NCI-H345 treated with DMSO at 0.1 percent for 48 hours (cell line): ENCODE measurements around the gene SIL1.
"Not testable (repeated sequence)": the region's sequence is repeated elsewhere in the genome, so short reads cannot be mapped to it uniquely, and the experiment has no call there.

ENCODE experiments used
- DNase-seq: peaks from one replicate; lab custom pipeline; 2025; ENCODE audit not compliant: unreplicated experiment; lab: John Stamatoyannopoulos, UW

SIL1 gene

DNA sequence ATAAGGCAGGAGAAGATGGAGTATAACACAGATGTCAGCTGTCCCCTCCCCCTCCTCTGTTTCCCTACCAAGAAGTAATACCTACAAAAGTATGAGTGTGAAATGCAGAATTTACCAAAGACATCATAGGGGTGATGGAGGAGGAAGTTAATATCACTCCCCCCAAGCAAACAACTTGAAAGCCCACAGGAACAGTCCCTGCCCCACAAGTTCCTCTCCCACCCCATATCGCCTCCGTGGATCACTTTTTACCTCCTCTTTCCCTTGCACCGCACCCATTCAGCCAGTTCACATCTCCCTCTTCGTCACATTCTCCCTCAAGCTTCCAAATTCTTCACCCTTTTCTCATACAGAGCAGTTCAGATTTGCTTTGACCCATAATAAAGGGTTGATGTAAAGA lies 7.0 kb upstream of the SIL1 start:
- DNase-seq, result no peak

DNA sequence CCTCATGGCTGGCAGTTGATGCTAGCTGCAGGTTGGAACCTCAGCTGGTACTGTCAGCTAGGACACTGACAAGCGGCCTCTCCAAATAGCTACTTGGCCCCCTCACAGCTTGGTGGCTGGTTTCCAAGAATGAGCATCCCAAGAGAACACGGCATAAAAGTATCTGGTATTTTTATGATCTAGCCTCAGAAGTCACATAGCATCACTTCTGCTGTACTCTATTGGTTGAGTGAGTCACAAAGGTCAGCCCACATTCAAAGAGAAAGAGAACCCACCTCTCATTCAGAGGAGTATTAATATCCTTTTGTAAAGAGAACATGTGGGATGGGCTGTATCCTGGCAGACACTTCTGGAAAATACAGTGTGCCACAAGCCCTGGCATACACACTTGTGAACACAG lies 6.0 kb upstream of the SIL1 start:
- no peak for DNase-seq

DNA sequence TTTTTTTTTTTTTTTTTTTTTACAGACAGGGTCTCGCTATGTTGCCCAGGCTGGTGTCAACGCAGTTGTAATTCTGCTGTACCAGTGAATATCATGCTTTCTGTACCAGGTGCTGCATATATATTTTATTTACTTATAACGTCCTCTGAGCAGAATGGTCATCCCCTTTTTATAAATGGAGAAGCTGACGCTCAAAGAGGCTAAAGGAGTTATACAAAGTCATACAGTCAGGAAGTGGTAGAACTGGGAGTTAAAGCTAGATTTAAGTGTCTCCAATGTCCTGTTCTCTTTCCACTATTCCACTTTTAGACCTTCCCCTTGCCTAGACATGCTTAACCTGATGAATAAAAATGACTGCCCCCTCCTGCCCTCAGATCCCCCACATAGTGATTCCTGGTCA lies 1.2 kb upstream of the SIL1 start:
- DNase-seq, result no peak

DNA sequence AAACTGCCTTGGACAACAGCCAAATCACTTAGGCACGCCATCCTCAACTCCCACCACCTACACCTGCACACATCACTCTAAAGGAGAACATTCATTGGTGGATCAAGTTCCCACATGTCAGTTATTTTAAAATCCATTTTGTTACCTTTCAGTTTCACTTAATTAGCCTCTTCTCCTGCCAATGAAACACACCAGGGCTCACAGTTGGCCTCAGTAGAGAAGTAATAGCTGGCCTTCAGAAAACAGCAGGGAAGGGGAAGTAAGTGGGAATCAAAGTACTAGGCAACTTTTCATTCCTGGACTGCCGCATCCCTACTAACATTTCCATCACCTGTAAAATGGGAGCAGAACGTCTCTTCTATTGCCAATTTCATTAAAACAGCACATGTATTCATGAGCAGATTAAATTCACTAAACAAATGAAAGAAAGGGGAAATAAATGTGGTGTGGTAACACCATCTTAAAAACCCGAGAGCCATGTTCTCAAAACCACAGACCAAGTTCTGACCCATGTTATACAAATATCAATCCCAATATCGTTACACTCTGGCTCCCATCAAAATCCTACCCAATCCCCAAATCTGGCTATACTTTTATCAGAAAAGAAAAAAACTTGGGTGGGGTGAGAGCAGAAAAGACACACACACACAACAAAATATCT lies 1.7 kb downstream of the SIL1 start:
- peak; percentile 15 for DNase-seq

DNA sequence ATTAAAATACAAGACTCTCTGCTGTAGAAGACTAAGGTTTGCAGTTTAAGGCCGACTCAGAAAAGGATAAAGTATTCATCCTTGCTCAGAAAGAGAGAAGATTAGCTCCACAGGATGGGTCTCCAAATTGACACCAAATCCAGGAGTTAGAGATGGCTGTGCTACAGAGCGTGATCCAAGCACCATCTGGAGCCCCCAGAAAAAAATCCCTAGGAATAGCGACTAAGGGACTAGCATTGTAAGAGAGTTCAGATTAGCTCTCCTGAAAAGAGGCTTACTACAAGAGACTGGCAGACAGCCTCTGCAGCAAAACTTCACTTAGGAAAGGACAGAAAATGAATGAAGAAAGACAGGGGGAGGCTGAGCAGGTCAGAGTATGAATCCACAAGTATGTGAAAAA lies 3.7 kb downstream of the SIL1 start:
- DNase-seq, result no peak

DNA sequence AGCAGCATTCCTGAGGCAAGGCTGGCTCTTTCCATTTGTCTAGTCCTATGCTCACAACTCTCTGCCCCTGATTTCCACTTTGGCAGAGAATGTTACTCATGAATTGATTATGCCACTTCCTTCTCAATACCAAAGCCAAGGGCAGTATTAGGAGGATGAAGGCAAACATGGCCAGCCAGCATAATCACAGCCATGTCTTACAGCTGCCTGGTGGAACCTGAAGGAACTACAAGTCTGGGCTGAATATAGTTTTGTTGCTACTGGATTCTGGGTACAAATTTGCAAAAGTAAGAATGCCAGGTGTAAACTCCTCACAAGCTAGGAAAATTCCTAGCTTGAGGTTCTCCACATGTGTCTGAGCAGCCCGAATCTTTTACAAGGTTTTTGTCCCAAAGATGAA lies 4.2 kb downstream of the SIL1 start:
- DNase-seq, result no peak

DNA sequence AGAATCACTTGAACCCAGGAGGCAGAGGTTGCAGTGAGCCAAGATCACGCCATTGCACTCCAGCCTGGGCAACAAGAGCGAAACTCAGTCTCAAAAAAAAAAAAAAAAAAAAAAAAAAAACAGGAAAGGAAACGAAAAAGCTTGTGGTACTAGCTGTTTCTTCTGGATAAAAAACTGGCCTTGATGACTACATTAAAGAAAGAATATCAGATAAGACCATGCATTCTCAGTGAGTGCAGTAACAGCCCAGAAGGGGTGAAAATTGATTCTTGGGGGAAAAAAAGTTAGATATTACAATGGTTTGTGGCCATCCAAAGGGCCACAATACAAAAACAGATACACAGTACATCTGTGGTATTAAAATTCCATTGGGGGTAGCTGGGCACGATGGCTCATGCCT lies 5.3 kb downstream of the SIL1 start:
- DNase-seq, result not testable (repeated sequence)

DNA sequence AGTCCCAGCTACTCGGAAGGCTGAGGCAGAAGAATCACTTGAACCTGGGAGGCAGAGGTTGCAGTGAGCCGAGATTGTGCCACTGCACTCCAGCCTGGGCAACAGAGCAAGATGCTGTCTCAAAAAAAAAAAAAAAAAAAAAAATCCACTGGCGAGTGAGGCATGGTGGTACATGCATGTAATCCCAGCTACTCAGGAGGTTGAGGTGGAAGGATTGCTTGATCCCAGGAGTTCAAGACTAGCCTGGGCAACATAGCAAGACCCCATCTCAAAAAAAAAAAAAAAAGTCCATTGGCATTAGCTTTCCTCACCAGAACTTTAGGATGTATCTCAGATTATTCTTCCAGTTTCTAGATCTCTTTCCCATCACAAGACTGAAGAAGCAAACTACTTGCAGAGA lies 6.2 kb downstream of the SIL1 start:
- not testable (repeated sequence) for DNase-seq

DNA sequence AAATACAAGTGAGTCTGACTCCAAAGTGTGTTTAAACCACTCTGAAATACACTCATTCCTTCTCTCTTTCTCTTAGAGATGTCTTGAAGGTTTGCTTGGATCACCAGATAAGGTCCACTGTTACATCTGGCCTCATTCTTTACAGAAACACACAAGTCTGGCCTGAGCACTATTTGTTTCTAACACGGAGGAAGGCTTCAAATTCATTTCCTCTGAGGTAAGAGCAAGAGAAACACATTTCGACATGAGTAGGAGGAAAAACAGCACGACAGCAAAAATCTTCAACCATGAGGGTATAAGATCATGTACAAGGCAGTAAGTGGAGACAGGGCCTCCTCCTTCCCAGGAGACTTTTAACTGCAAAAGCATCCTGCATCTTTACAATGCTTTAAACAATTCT lies 8.0 kb downstream of the SIL1 start:
- DNase-seq, result no peak

DNA sequence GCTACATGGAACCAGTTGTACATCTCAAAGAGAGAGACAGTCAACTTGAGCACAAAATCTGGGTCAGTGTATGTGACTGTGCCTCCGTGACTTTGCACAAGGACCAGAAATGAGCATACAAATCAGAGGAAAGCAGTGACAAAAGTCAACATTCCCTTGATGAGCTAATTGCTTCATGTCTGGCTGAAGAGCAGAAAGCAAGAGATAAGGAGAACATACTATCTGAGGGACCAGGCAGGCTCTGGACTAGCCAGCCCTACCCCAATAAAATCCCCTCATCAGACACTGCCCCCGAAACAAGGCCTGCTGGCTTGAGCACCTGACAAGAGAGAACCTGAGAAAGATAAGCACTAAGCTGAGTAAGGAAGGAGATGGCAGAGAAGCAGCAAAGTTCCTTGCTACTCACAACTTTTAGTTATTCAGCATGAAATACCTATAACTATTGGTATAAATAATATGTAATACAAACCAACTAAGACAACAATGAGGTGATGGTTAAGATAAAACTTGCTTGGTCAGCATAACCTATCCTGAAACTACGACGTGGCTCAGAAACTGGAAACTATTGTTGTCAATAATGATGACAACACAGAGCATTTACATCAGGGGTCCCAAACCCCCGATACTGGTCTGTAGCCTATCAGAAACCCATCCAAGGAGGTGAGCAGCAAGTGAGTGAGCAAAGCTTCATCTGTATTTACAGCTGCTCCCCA lies 9.5 kb downstream of the SIL1 start:
- DNase-seq, result no peak

DNA sequence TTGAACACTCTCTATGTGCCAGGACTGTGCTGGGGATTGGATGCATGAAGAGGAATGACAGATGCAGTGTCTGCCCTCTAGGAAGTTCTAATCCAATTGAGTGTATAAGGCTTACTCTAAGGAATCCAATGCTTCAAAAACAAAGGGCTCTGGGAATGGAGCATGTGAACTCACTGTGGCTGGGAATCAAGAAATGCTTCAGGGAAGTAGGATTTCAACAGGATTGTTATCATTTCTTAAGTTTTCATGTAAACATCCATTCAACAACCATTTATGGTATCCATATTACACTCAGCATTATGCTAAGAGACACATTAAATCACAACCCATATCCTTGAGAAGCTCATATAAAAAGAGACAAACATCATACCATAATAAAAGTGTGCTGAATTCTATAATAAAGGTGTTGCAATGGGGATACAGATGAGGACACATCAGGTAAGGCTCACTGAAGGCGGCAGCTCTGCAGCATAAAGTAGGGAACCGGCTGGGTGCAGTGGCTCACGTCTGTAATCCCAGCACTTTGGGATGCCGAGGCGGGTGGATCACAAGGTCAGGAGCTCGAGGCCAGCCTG lies 11.3 kb downstream of the SIL1 start:
- DNase-seq, result no peak

DNA sequence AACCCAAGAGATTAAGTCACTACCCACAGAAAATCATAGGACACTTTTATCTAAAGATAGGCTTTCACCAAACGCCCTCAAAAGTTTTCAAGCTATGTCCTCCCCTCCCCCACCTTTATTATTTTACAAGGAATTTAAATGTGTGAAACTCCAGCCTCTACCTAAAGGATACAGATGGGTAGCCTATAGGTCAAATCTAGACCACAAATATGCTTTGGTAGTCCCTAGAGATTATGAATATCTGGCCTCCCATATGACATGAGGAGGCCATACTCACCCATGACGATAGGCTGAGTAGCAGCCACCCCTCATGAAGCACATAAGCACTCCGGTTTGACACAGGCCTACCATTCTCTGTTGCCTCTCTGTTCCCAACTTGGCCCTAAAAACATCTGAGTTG lies 11.9 kb downstream of the SIL1 start:
- DNase-seq, result no peak

DNA sequence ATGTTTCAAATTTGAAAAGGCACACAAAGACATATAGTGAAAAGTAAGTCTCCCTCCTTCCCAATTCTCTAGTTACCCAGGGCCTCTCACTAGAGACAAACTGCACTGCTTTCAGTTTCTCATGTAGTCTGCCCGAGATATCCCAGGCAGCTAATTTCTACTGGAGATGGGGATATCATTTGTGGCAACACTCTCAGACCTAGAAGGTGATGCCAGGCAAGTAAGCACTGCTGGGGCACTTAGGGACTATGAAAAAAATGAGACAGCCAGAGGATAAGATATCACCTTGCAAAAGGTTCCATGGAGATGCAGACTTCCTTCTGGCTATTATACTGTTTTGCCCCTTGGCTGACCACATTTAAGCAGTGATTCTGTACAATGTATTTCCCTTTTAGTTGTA lies 12.6 kb downstream of the SIL1 start:
- no peak for DNase-seq

DNA sequence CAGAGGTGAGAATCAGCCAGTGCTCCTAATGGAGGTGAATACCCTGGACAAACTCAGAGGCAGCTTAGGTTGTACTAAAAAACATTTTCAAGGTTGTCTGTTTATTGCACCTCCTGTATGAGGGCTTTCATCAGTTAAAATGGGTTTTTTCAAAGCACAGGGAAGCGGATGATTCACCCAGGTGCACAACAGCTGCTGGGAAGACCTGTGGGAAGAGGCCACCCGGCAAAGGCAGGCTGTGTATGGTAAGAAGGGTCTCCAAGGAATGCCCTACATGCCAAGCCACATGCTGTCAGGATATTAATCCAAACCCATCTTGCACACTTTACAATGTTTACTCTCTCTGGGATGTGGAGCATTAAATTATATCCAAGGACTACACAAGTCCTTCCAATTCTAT lies 14.7 kb downstream of the SIL1 start:
- no peak for DNase-seq

DNA sequence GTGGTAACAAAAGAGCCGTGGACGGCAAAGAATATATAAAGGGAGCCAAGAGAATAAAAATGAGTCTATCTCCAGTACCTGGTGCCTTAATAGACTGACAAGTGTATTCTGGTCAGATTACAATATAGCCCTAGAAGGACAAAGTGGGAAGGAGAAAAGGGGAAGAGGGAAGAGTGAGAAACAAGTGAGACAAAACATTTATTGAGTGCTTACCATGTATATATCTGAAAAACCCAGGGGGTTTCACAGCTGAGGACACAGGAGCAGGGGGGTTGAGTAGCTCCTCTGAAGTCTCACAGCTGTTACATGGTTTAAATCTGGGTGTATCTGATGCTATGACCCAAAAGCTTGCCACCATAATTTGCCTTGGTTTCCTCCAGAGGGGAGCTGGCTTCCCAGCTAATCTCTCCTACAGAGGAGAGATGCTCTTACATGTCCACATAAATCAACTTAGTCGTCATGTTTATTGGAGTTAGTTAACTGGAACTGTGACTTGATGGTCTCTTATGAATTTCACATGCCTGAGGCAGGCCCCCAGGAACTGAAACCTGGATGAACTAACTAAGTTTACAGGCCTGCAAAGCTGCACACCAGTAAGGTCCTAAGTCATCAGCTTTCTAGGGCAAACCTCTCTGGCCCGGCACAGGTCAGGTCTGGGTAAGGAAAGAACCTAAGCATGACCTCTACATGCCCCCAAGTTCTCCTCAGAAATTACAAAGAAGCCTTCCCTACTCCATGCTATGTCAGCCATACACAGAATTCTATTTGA lies 15.5 kb downstream of the SIL1 start:
- no peak for DNase-seq

DNA sequence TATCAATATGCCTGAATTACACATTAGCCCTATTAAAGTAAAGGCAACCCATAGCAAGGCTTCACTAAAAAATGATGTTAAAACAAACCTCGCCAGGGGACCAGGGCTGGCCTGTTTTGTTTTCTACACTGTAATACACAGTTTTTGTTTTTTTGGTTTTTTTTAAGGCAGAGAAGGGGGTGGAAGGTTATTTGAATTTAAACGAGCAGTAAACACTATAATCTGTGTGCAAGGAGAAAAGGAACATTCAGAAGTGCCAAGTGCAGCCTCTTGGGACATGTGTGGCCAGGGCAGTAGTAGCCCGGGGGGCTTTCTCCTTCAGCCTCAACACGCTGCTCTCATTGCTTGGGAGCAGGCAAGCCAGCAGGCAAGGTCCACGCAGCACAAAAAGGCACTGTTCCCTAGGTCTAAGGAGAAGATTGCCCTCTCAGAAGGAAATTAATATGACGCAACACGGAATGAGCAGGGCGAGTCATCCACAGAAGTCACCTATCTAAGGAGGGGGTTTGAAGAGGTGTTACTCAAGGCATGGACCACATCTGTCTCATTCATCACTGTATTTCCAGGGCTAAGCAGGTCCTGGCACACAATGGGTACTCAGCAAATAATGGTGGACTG lies 16.2 kb downstream of the SIL1 start:
- DNase-seq, result no peak

DNA sequence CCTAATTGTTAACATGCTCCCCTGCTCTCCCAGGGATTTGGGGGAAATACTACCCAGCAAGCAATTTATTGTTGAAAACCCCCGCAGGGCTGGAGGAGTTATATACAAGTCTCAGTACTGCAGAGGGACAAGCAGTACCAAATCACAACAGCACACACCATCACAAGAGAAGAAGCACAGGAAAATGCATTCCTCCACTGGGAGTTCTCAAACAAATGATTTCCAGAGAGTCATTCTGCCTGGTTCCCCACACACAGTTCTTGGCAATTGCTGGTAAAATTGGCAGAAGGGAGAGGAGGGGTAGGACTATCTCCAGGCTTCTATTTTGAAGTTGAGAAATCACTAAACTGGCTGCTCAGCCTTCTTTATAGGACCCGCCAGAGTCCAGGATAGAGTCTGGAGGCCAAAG lies 16.8 kb downstream of the SIL1 start:
- no peak for DNase-seq

DNA sequence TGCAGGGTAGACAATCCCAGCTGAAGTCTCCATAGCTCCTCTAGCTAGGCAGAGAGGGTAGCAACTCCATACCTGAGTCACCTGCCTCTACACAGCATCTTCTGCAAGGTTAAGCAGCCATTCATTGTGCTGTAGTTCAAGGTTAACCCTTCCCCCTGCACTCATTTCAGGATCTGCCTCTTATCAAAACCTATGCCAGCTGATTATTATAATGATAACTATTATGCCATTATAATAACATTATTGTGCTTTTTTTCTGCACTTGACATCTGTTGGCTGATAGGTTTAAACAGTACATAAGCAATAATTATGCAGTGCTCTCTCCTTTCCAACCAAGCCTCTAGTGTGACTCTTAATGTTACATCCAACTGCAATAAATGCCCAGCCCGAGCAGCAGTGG lies 17.3 kb downstream of the SIL1 start:
- no peak for DNase-seq

DNA sequence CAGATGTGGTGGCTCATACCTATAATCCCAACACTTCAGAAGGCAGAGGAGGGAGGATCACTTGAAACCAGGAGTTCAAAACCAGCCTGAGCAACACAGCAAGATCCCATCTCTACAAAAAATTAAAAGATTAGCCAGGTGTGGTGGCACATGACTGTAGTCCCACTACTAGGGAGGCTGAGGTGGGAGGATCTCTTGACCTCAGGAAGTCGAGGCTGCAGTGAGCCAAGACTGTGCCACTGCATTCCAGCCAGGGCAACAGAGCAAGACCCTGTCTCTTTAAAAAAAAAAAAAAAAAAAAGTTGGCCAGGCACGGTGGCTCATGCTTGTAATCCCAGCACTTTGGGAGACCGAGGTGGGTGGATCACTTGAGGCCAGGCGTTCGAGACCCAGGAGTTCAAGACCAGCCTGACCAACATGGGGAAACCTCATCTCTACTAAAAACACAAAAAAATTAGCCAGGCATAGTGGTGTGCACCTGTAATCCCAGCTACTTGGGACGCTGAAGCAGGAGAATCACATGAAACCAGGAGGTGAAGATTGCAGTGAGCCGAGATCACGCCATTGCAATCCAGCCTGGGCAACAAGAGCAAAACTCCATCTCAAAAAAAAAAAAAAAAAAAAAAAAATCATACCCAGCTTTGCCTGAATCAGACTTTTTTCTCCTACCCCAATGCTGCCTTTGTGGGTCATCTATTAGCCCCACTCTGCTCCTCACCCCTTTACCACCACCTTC lies 18.2 kb downstream of the SIL1 start:
- DNase-seq, result not testable (repeated sequence)

DNA sequence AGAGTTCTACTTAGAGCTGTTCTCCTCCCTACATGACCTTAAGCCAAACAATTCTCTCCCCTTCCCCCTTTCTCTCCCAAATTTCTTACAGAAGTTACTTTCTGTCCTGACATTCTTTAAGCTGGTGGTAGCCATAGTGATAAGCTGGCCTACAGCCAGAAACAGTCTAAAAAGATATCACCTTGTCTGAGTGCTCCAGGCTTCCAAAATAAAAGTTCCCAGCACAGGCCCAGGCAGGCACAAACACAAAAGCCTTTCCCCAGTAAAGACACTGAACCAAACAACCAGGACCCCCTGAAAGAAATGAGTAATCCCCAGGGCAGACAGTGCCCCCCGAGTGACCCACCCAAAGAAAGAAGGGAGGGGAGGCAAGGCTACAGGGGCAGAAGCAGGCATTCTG lies 19.2 kb downstream of the SIL1 start:
- peak; percentile 25 for DNase-seq

DNA sequence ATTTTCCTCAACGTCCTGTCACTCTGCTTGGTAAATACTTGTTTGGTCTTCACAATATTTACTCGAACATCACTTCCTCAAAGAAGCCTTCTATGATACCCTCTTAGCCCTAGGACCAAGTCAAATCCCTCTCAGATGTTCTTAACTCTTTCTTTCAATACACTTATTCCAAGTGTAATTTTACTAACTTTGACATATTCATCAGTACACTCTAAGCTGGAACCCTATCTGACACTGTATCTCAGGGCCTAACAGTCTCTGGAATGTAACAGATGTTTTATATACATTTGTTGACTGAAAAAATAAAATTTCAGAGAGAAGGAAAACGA lies 19.6 kb downstream of the SIL1 start:
- no peak for DNase-seq
